ENCODE data around the gene PGBD4. TPM values are rescaled to one million over a fixed set of nuclear protein-coding genes. Genes with fewer than 3 reads are reported as not detected.

The PGBD4 gene
- total and polyA plus RNA-seq, 2 of the 13 experiments (the other 11 are each of a cell fraction or from before 2014, with no cell fraction given): 1.4 to 1.7 TPM

DNA sequence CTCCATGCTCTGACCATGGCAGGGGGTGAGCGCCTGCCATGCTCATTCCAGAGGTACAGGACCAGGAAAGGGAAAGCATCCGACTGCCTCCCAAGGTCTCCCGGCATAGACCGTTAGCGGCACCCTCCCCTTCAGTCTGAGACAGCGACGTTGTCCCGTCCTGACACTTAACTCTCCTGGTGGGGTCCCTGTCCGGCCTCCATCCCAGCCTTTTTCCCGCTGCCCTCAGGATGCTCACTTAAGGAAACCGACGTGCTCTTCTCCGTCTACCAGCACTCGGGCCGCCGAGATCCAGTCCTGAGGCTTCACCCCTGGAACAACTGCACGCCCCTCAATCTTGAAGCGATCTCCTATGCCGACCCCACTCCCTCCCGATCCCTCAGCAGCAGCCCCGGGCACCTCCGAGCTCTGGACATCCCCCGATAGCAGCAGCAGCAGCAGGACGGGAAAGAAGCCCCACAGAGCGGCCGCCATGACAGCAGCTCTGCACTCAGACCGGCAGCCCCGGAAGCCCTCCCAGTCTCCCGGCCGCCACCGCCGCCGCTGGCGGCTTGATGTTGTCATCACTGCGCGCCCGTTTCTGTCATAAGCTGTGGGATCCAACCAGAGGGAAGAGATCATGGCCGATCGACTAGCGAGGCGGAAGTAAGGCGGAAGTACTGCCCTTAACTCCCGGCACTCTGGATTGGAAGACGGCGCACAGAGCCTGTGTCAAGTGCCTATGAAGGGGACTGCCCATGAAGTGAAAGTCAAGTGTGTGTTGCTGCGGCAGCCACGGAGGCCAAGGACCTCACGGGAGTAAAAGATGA lies at the start of gene PGBD4, which contains the start of gene EMC7 (continued):
- TF ChIP-seq, protein P1, sequence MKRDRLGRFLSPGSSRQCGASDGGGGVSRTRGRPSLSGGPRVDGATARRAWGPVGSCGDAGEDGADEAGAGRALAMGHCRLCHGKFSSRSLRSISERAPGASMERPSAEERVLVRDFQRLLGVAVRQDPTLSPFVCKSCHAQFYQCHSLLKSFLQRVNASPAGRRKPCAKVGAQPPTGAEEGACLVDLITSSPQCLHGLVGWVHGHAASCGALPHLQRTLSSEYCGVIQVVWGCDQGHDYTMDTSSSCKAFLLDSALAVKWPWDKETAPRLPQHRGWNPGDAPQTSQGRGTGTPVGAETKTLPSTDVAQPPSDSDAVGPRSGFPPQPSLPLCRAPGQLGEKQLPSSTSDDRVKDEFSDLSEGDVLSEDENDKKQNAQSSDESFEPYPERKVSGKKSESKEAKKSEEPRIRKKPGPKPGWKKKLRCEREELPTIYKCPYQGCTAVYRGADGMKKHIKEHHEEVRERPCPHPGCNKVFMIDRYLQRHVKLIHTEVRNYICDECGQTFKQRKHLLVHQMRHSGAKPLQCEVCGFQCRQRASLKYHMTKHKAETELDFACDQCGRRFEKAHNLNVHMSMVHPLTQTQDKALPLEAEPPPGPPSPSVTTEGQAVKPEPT (CRISPR knock-in tag; IDR thresholded peaks at IDR 0.05; ENCODE audit: low read depth): no peak
- TF ChIP-seq ZBTB7A (CRISPR knock-in tag; IDR thresholded peaks at IDR 0.05) (no peak), ZNF850 (CRISPR knock-in tag; conservative IDR thresholded peaks at IDR 0.05) (no peak), TRIM24 (CRISPR knock-in tag; IDR thresholded peaks at IDR 0.05) (no peak), KLF11 (CRISPR knock-in tag; IDR thresholded peaks at IDR 0.05) (no peak; the same call in 1 of the 2 replicates), ZFP36 (IDR thresholded peaks at IDR 0.05; ENCODE audit: borderline replicate concordance, low read depth, low read length, partially characterized antibody) (no peak), CBX5 (CRISPR knock-in tag; IDR thresholded peaks at IDR 0.05; ENCODE audit: borderline replicate concordance) (no peak), SP2 (CRISPR knock-in tag; IDR thresholded peaks at IDR 0.05) (peak; percentile 80), ELF1 (CRISPR knock-in tag; IDR thresholded peaks at IDR 0.05) (peak; percentile 100), IRX3 (CRISPR knock-in tag; IDR thresholded peaks at IDR 0.05; ENCODE audit: borderline replicate concordance, low read depth) (no peak), HNRNPLL (IDR thresholded peaks at IDR 0.05; ENCODE audit: low read depth, low read length, poor library complexity, severe bottlenecking) (peak; percentile 74), RFXANK (CRISPR knock-in tag; IDR thresholded peaks at IDR 0.05) (no peak), RAD51 (IDR thresholded peaks at IDR 0.05; ENCODE audit: borderline replicate concordance) (no peak), ZMAT3 (CRISPR knock-in tag; conservative IDR thresholded peaks at IDR 0.05) (peak; percentile 69; the same call in 1 of the 2 replicates), TOPORS (CRISPR knock-in tag; IDR thresholded peaks at IDR 0.05) (peak; percentile 77; the same call in 1 of the 2 replicates), NFIB (CRISPR knock-in tag; IDR thresholded peaks at IDR 0.05; ENCODE audit: borderline replicate concordance) (no peak), ZFP82 (CRISPR knock-in tag; IDR thresholded peaks at IDR 0.05; ENCODE audit: borderline replicate concordance) (no peak), ARNTL (CRISPR knock-in tag; IDR thresholded peaks at IDR 0.05) (peak; percentile 23; the same call in 1 of the 2 replicates), SMARCC2 (IDR thresholded peaks at IDR 0.05) (no peak)
- TF ChIP-seq, protein P2, sequence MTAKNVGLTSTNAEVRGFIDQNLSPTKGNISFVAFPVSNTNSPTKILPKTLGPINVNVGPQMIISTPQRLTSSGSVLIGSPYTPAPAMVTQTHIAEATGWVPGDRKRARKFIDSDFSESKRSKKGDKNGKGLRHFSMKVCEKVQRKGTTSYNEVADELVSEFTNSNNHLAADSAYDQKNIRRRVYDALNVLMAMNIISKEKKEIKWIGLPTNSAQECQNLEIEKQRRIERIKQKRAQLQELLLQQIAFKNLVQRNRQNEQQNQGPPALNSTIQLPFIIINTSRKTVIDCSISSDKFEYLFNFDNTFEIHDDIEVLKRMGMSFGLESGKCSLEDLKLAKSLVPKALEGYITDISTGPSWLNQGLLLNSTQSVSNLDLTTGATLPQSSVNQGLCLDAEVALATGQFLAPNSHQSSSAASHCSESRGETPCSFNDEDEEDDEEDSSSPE (CRISPR knock-in tag; IDR thresholded peaks at IDR 0.05): peak; percentile 61
- TF ChIP-seq, protein P3, sequence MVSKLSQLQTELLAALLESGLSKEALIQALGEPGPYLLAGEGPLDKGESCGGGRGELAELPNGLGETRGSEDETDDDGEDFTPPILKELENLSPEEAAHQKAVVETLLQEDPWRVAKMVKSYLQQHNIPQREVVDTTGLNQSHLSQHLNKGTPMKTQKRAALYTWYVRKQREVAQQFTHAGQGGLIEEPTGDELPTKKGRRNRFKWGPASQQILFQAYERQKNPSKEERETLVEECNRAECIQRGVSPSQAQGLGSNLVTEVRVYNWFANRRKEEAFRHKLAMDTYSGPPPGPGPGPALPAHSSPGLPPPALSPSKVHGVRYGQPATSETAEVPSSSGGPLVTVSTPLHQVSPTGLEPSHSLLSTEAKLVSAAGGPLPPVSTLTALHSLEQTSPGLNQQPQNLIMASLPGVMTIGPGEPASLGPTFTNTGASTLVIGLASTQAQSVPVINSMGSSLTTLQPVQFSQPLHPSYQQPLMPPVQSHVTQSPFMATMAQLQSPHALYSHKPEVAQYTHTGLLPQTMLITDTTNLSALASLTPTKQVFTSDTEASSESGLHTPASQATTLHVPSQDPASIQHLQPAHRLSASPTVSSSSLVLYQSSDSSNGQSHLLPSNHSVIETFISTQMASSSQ (IDR thresholded peaks at IDR 0.05; ENCODE audit: low read depth): no peak
- TF ChIP-seq, protein P3 (CRISPR knock-in tag; IDR thresholded peaks at IDR 0.05; ENCODE audit: borderline replicate concordance): peak; percentile 43; the same call in 1 of the 2 replicates
- TF ChIP-seq, protein P4, sequence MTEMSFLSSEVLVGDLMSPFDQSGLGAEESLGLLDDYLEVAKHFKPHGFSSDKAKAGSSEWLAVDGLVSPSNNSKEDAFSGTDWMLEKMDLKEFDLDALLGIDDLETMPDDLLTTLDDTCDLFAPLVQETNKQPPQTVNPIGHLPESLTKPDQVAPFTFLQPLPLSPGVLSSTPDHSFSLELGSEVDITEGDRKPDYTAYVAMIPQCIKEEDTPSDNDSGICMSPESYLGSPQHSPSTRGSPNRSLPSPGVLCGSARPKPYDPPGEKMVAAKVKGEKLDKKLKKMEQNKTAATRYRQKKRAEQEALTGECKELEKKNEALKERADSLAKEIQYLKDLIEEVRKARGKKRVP (CRISPR knock-in tag; IDR thresholded peaks at IDR 0.05): no peak

All from HepG2 (cell line).